Measurements from ENCODE around the gene WDR72.
"Not testable (repeated sequence)": the region's sequence is repeated elsewhere in the genome, so short reads cannot be mapped to it uniquely, and the experiment has no call there.

WDR72 gene

DNA sequence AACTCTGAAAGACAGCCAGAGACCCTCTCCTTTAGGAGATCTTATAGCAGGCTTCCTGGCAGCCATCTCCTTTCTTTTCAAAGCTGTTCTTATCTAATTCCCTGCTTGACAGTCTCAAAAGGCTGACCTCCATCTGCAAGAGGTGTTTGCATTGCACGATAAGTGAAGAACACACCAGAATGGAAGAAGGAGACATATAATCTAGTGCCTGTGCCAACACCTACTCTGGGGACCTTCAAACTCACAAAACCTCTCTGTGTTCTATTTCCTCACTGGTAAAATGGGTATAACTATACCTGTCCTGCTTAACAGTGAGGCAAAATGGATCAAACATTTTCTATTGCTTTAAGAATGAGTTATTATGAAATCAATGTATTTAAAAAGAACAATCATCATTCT is 65.0 kb downstream of the WDR72 start:
- no peaks in the 10 kb centered on the region for H3K4me1 ChIP-seq (ENCODE audit: insufficient read depth, low read length)
- H3K9ac ChIP-seq (ENCODE audit: low read depth, low read length): no peak overlapping the region
- no peak overlapping the region for H3K27ac ChIP-seq (ENCODE audit: low read length)
- H3K9me3 ChIP-seq (ENCODE audit: insufficient read depth, low read depth, low read length): no peaks in the 10 kb centered on the region
- H3K27me3 ChIP-seq (ENCODE audit: insufficient read depth, low read length): no peaks in the 10 kb centered on the region
- no peak overlapping the region for H3K4me3 ChIP-seq (ENCODE audit: low read length)
- no peaks in the 10 kb centered on the region for H3K36me3 ChIP-seq (ENCODE audit: insufficient read depth, low read depth, low read length)

DNA sequence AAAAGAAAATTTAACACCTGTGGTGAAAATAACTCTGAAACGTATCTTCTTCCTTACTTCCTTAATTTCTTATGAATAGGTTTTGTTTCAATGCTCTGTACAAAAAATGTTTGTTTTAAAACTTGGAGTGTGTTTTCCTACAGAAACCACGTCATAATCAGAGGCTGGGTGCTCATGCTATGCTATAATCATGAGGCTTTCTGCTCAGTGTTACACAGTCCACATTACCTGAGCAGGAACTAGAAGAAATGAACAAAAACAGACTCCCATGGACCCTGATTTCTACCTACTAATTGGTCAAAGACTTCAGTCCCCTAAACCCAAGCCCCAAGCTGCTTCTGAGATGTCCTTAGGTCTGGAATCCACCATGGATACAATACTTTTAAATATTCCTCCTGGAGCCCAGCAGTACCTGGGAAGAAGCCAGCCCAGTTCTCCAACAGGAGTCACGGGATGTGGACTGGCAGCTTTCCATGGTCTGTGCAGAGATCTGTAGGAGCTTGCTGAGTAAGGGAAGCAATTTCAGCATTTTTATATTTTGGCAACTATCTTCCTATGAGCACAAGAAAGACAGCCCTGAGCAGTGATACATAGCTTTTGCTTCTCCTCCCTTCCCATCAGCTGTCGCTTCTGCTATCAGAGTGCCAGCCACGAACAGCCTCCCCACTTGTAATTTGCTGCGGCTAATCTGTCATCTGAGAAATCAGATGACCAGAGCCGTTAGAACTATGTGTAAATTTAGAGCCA is 65.6 kb downstream of the WDR72 start:
- Histone ChIP-seq H3K36me3 (ENCODE audit: insufficient read depth, low read depth, low read length) (no peaks in the 10 kb centered on the region), H3K4me3 (ENCODE audit: low read length) (no peak overlapping the region), H3K4me1 (ENCODE audit: insufficient read depth, low read length) (no peaks in the 10 kb centered on the region), H3K27ac (ENCODE audit: low read length) (no peak overlapping the region), H3K9me3 (ENCODE audit: insufficient read depth, low read depth, low read length) (no peaks in the 10 kb centered on the region), H3K27me3 (ENCODE audit: insufficient read depth, low read length) (no peaks in the 10 kb centered on the region), H3K9ac (ENCODE audit: low read depth, low read length) (no peak overlapping the region)

DNA sequence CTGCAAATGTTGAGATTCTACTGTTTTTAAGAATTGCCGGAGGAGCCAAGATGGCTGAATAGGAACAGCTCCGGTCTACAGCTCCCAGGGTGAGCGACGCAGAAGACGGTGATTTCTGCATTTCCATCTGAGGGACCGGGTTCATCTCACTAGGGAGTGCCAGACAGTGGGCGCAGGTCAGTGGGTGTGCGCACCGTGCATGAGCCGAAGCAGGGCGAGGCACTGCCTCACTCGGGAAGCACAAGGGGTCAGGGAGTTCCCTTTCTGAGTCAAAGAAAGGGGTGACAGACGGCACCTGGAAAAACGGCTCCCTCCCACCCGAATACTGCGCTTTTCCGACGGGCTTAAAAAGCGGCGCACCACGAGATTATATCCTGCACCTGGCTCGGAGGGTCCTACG is 75.3 kb downstream of the WDR72 start:
- H3K9ac ChIP-seq (ENCODE audit: low read depth, low read length); H3K27ac ChIP-seq (ENCODE audit: low read length); H3K4me1 ChIP-seq (ENCODE audit: insufficient read depth, low read length); H3K9me3 ChIP-seq (ENCODE audit: insufficient read depth, low read depth, low read length); H3K4me3 ChIP-seq (ENCODE audit: low read length); H3K27me3 ChIP-seq (ENCODE audit: insufficient read depth, low read length); H3K36me3 ChIP-seq (ENCODE audit: insufficient read depth, low read depth, low read length): not testable (repeated sequence)

DNA sequence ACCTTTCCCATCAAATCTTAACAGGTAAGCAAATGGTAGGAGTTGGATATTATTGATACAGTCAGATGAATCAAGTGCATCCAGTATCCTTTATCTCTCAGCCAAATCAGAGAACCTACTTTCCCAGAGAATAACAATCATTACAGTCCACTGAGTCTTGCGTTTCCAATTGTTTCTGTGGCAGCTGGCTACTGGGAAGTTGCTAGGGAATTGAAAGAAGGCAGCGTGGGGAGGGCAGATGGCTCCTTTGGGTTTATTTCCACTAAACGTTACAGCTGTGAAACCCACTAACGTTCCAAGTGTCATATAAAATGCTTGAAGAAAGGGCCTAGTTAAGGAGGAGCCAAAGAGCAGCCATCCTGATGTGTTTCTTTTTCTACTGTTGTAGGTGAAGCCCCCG is 78.4 kb downstream of the WDR72 start:
- H3K9me3 ChIP-seq (ENCODE audit: insufficient read depth, low read depth, low read length): no peaks in the 10 kb centered on the region
- no peaks in the 10 kb centered on the region for H3K36me3 ChIP-seq (ENCODE audit: insufficient read depth, low read depth, low read length)
- no peak overlapping the region for H3K9ac ChIP-seq (ENCODE audit: low read depth, low read length)

DNA sequence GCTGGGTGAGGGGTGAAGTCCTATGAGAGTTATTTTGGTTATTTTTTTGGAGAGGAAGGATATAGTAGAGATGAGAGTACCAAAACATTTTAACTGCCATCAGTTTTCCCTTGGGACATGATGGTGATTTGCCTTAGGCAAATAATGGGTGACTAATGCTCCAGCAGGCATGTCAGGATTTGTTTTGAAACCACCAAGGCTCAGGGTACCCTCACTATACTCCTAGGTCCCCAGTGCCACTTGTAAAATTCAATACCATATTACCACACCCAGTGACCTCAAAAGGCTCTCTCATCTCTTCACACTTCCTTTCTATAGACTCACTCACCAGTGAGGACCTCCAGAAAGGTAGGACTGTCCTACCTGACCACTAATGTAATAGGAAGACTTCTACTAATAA is 83.6 kb downstream of the WDR72 start:
- Histone ChIP-seq H3K36me3 (ENCODE audit: insufficient read depth, low read depth, low read length) (no peaks in the 10 kb centered on the region), H3K27ac (ENCODE audit: low read length) (no peak overlapping the region), H3K9ac (ENCODE audit: low read depth, low read length) (no peak overlapping the region), H3K9me3 (ENCODE audit: insufficient read depth, low read depth, low read length) (no peaks in the 10 kb centered on the region), H3K4me1 (ENCODE audit: insufficient read depth, low read length) (no peaks in the 10 kb centered on the region), H3K27me3 (ENCODE audit: insufficient read depth, low read length) (no peaks in the 10 kb centered on the region), H3K4me3 (ENCODE audit: low read length) (no peak overlapping the region)

More for the DNA sequence above, 78.4 kb downstream of the WDR72 start:
- no peak overlapping the region for H3K4me3 ChIP-seq (ENCODE audit: low read length)
- H3K27me3 ChIP-seq (ENCODE audit: insufficient read depth, low read length): no peaks in the 10 kb centered on the region
- no peaks in the 10 kb centered on the region for H3K4me1 ChIP-seq (ENCODE audit: insufficient read depth, low read length)
- H3K27ac ChIP-seq (ENCODE audit: low read length): no peak overlapping the region

DNA sequence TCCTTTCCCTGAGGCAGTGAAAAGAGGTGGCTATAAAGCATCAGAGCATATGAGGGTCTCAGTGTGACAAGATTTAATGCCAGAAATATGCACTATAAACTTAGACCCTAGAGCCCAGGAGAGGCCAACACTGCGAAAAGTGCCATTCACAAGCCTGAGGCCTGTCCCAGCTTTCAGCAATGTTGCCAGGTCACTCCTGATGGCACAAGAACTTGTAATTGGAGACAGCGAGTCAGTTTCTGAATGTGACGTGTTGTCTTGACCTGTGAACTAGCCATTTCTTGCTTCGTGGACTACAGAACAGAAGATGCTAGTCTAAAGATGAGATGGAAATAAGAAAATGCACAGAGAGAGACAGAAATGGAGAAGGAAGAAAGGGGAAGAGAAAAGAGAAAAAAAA is 87.9 kb downstream of the WDR72 start:
- Histone ChIP-seq H3K4me3 (ENCODE audit: low read length) (no peak overlapping the region), H3K27me3 (ENCODE audit: insufficient read depth, low read length) (no peaks in the 10 kb centered on the region), H3K27ac (ENCODE audit: low read length) (no peak overlapping the region), H3K36me3 (ENCODE audit: insufficient read depth, low read depth, low read length) (no peaks in the 10 kb centered on the region), H3K9me3 (ENCODE audit: insufficient read depth, low read depth, low read length) (no peaks in the 10 kb centered on the region), H3K4me1 (ENCODE audit: insufficient read depth, low read length) (no peaks in the 10 kb centered on the region), H3K9ac (ENCODE audit: low read depth, low read length) (no peak overlapping the region)

DNA sequence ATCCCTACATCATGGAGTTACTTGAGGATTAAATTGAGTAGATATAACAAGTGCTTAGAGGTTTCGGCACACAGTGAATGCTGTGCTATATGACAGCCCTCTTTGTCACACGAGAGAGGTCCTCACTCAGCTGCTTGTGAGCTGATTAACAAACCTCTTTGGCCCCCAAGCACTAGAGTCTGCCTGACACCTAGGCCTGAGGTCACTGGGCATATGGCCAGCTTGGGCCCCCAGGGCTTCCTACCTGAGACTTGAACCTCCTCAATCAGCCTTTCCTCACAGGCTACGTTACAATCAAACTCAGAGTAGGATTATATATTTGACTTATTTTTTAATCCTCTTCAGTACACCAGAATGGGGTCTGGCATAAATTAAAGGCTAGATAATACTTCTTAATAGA is 88.8 kb downstream of the WDR72 start:
- Histone ChIP-seq H3K4me3 (ENCODE audit: low read length) (no peak overlapping the region), H3K27me3 (ENCODE audit: insufficient read depth, low read length) (no peaks in the 10 kb centered on the region), H3K9me3 (ENCODE audit: insufficient read depth, low read depth, low read length) (no peaks in the 10 kb centered on the region), H3K9ac (ENCODE audit: low read depth, low read length) (no peak overlapping the region), H3K36me3 (ENCODE audit: insufficient read depth, low read depth, low read length) (no peaks in the 10 kb centered on the region), H3K4me1 (ENCODE audit: insufficient read depth, low read length) (no peaks in the 10 kb centered on the region), H3K27ac (ENCODE audit: low read length) (no peak overlapping the region)

DNA sequence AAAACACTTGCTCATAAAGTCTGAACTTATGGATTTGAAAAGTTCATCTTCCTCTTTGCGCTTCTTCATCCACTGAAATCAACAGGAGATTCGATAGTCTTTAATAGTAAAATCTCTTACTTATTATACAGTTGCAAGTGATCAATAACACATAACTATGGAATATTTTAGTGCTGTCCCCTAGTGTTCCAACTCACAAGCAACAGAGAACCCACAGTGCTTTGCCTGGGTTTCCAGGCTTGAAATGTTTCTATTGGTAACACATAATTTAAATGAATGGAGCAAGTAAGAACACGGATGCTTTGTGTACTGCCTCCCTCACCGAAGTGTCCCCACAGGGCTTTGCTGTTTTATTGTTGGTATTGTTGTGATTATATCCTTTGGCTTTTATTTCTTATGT is 93.5 kb downstream of the WDR72 start:
- no peaks in the 10 kb centered on the region for H3K4me1 ChIP-seq (ENCODE audit: insufficient read depth, low read length)
- no peaks in the 10 kb centered on the region for H3K36me3 ChIP-seq (ENCODE audit: insufficient read depth, low read depth, low read length)
- no peak overlapping the region for H3K27ac ChIP-seq (ENCODE audit: low read length)
- H3K9ac ChIP-seq (ENCODE audit: low read depth, low read length): no peak overlapping the region
- no peaks in the 10 kb centered on the region for H3K27me3 ChIP-seq (ENCODE audit: insufficient read depth, low read length)
- no peak overlapping the region for H3K4me3 ChIP-seq (ENCODE audit: low read length)
- no peaks in the 10 kb centered on the region for H3K9me3 ChIP-seq (ENCODE audit: insufficient read depth, low read depth, low read length)

DNA sequence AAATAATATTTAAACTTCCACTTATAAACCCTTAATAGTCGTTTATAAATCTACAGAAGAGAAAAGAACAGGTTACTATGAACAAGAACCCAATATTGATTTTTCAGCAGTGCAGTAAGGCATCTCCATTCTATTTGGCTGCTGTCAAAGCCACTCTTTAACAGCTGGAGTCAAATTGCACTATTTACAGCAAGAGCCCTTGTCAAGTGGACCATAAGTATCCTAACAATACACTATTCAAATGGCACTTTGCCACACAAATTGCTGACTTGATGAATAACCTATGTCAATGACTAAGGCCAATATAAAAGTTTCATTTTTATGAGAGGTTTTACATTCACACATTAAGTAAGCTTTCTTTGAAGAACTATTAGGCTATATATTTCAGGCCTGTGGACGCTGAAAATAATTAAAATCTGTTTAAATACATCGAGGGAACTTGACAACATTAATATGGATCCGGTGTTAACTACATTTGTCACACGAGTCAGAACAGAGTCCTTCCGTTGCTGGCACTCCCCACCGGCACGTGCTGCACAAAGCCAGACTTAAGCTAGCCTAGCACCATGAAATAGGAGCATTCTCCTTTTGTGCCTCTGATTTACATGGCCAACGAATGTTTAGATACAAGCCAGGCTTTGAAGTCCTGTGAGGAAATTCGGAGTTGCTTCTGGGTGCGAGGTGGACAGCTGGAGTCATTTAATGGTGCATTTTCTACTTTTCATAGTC is 100.5 kb downstream of the WDR72 start:
- H3K9me3 ChIP-seq (ENCODE audit: insufficient read depth, low read depth, low read length): no peaks in the 10 kb centered on the region
- H3K9ac ChIP-seq (ENCODE audit: low read depth, low read length): no peak overlapping the region
- H3K36me3 ChIP-seq (ENCODE audit: insufficient read depth, low read depth, low read length): no peaks in the 10 kb centered on the region
- no peaks in the 10 kb centered on the region for H3K4me1 ChIP-seq (ENCODE audit: insufficient read depth, low read length)
- H3K27me3 ChIP-seq (ENCODE audit: insufficient read depth, low read length): no peaks in the 10 kb centered on the region
- no peak overlapping the region for H3K27ac ChIP-seq (ENCODE audit: low read length)
- no peak overlapping the region for H3K4me3 ChIP-seq (ENCODE audit: low read length)

DNA sequence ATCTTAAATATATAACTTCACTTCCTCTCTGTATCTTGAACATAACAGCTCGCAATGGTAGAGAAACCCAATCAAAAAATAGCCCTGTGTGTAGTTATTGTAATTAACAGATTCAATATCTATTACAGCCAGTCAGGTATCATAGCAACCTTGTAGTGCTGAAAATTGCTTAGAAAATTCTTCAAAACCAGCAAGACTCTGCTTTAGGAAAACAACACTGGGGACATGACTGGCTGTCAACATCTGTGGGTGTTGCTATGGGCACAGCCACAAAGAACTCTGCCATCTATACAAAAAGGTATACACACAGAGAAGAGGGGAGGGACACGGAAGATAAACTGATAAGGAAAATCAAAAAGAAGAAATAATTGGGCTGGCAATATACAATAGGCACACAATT is 101.2 kb downstream of the WDR72 start:
- Histone ChIP-seq H3K27ac (ENCODE audit: low read length) (no peak overlapping the region), H3K4me1 (ENCODE audit: insufficient read depth, low read length) (no peaks in the 10 kb centered on the region), H3K9me3 (ENCODE audit: insufficient read depth, low read depth, low read length) (no peaks in the 10 kb centered on the region), H3K4me3 (ENCODE audit: low read length) (no peak overlapping the region), H3K27me3 (ENCODE audit: insufficient read depth, low read length) (no peaks in the 10 kb centered on the region), H3K36me3 (ENCODE audit: insufficient read depth, low read depth, low read length) (no peaks in the 10 kb centered on the region), H3K9ac (ENCODE audit: low read depth, low read length) (no peak overlapping the region)

DNA sequence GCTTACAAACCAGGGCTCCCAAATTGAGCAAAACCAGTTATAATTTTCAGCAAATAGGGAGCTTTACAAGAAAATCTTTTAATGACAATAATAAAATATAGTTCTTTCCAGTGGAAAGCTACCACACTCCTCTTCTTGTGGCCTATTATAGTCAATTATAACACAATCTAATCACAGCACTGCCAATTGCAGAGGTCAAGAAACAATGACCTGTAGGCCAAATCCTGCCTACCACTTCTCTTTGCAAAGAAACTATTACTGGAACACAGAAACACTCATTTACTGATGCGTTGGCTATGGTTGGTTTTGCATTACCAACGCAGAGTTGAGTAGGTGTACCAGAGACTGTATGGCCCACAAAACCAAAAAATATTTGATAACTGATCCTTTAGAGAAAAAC is 110.5 kb downstream of the WDR72 start:
- H3K27ac ChIP-seq (ENCODE audit: low read length): no peak overlapping the region
- H3K9me3 ChIP-seq (ENCODE audit: insufficient read depth, low read depth, low read length): no peaks in the 10 kb centered on the region
- peaks cover 8% of the 10 kb centered on the region; the same call in 1 of the 2 replicates for H3K4me1 ChIP-seq (ENCODE audit: insufficient read depth, low read length)
- no peak overlapping the region for H3K9ac ChIP-seq (ENCODE audit: low read depth, low read length)
- H3K4me3 ChIP-seq (ENCODE audit: low read length): no peak overlapping the region
- H3K36me3 ChIP-seq (ENCODE audit: insufficient read depth, low read depth, low read length): no peaks in the 10 kb centered on the region
- H3K27me3 ChIP-seq (ENCODE audit: insufficient read depth, low read length): peaks cover 5% of the 10 kb centered on the region; the same call in 1 of the 2 replicates

DNA sequence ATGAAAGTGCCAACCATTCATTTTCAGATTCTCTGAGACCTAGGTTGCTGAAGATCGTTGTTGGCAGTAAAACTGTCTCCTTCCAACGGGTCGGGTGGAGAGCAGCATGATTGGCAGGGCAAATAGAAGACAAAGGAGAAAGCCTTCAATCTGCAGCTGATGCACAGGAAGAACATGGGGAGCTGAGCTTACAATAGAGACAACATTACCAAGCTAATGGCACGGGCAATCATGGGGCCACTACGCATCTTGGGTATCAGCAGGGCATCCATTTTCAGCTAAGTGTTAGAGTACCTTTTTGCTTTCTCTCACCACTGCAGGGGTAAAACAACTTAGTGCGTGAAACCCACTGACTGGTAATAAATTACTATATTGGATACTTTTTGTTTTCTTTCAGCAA is 114.8 kb downstream of the WDR72 start:
- H3K4me1 ChIP-seq (ENCODE audit: insufficient read depth, low read length): peaks cover 8% of the 10 kb centered on the region; the same call in 1 of the 2 replicates
- H3K4me3 ChIP-seq (ENCODE audit: low read length): no peak overlapping the region
- H3K36me3 ChIP-seq (ENCODE audit: insufficient read depth, low read depth, low read length): no peaks in the 10 kb centered on the region
- H3K27ac ChIP-seq (ENCODE audit: low read length): no peak overlapping the region
- H3K9me3 ChIP-seq (ENCODE audit: insufficient read depth, low read depth, low read length): no peaks in the 10 kb centered on the region
- H3K27me3 ChIP-seq (ENCODE audit: insufficient read depth, low read length): peaks cover 5% of the 10 kb centered on the region; the same call in 1 of the 2 replicates
- no peak overlapping the region for H3K9ac ChIP-seq (ENCODE audit: low read depth, low read length)

Data from iPS-20b (cell line).